T-helper 9 cell (primary cell): Measurements from ENCODE around the gene HOXB3.
"Not testable (repeated sequence)": the region's sequence is repeated elsewhere in the genome, so short reads cannot be mapped to it uniquely, and the experiment has no call there.

Source experiments
- DNase-seq: peaks from one replicate; pipeline ENCODE4 v3.0.0-alpha.2; 2020

HOXB3 gene

DNA sequence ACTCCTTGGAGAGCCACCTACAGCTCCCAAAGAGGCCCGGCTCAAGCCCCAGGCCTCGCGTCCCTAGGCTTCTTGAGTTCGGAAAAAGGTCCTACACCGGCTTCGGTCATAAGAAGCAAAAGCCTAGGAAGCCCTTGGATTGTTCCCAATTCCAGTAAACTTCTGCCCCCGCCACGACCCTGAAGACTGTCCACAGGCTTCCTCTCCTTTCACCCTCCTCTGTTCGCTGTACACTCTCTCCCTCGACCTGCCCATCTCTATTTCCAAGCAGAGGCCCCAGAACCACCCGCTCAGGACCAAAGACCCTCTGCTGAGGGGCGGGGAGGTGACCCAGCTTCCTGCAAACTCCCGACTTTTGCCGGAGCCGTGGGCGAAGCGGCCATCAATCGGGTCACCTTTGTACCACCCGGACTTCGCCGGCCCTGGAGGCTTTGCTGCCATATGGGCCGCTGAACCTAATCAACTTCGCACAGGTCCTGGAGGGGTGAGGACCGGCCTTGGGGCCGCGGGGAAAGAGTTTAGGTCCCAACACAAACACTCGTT lies 47.9 kb downstream of the HOXB3 start:
- DNase-seq: no peak

DNA sequence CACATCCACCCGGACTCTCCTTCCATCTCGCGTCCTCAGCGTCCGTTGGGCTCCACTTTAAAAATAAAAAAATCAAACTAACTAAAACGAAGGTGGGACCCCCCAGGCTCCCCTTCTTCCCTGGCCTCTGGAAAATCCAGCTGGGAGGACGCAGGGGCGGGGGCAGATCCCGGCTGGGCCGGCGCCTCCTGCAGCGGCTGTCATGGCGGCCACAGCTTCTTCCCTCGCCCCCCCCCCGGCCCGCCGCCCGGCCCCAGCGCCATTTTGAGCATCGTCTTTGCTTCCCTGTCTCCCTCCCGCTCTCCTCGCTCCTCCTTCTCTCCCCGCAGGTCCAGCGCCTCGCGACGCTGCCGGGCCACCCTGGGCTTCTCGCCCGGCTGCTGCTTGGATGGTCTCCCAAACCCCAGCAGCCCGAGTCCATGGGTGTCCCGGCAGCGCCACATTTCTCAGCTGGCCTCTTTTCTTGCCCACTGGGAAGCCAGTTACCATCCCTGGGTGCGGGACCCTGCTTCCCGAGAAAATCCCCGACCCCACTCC lies 48.4 kb downstream of the HOXB3 start:
- peak; percentile 34 for DNase-seq

DNA sequence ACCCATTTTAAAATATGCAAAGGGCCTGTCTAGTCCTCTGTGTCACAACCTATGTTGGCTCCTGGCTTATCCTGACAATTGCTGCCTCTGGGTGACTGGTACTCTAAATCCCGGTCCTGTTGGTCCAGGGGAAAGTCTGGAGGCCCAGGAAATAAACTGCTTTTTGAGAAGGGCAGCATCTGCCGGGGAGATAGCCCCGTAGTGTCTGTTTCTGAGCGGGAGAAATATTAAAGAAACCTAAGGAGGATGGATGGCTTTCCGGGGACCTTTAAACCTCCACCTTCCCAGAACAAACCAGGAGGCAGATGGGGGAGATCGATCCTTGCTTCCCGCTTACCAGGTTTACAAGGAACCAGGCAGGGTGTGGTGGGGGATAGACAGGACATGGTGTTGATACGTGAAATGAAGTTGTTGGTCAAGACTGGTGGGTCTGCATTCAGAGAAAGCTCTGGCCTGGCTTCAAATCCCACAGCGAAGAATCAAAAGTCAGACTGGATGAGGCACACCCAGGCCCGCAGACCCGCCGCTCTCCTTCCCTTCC lies 48.9 kb downstream of the HOXB3 start:
- no peak for DNase-seq

DNA sequence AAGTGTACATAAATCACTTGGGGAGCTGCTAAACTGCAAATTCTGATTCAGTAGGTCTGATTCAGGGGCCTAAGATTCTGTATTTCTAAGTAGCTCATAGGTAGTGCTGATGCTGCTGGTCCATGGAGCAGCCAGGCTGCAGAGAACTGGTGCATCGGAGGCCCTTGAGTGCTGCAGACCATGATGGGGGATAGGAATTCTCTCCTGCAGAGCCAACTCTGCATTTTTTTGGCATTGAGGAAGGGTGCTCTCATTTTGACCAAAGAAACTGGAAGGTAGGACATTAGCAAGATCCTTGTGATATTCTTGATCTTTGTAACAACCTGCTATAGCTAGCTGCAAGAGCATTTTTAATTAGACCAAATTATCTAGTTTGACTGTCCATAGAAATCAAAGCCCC lies 49.8 kb downstream of the HOXB3 start:
- no peak for DNase-seq

DNA sequence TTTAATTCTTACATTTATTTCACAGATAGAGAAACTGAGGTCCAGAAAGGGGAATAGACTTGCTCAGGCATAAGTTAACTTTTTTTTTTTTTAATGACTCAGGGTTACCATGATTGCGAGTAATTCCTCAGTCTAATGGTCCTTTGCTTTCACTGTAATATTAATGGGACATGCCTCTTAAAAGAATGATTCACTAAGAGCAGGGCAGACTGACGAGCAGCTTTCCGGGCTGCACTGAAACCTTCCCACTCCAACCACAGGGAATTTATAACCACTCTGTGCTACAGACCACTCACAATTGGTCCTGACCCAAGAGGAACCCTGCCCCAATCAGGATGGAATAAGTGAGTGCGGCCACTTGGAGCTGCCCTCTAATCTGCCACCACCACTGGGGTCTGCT lies 50.9 kb downstream of the HOXB3 start:
- no peak for DNase-seq

DNA sequence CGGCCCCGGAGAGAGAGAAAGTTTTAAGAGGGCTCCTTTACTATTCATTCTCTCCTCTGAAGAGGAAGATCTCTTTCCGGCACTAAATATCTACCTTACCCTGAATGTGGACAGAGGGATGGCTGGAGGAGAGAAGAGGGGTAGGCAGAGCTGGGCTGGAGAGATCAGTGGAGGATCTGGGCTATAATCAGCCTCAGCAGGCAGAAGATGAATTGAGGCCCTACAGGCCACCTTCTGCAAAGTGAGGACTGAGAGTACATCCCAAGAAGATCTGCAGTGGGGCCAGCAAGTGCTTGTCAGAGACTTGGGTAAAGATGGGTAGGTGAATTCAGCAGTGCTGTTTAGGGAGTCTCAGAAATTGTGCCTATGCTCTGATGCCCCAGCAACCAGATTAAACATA lies 52.7 kb downstream of the HOXB3 start:
- no peak for DNase-seq

DNA sequence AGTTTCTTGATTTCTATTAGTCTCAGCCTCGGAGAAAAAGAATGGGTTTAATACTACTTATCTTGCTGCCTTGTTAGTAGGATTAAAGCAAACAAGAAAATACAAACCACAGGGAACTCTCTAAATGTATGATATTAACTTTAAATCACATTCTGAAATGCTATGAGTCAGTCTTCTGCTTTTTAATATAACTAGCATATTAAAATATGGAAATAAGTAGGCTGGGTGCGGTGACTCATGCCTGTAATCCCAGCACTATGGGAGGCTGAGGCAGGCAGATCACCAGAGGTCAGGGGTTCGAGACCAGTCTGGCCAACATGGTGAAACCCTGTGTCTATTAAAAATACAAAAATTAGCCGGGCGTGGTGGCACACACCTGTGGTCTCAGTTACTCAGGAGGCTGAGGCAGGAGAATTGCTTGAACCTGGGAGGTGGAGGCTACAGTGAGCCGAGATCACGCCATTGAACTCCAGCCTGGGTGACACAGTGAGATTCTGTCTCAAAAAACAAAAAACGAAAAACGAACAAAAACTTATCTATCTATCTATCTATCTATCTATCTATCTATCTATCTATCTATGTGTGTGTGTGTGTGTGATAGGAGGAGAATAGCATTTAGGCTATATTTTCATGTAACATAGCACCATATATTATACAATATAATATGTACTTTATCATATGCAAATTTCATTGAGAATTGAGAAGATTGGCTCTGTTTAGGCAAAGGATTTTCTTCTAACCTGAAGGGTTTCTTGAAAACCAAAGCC lies 54.1 kb downstream of the HOXB3 start:
- not testable (repeated sequence) for DNase-seq

DNA sequence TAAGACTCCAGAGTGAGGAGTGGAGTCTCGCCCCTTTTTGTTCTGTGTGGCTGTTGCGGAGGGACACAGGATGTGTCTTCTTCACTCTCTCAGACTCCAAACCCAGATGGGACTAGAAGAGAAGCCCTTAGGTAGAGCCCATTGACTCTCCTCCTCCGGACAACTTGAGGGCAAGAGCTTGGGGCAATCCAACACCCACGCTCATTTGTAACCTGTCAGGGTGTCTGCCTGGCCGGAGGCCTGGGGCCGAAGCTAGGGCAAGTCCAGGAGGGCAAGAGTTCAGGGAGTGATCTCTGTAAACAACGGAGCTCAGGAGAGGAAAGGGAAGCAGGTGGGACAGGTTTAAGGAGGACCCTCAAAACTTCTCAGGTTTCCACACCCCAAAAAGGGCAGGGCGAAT lies 57.8 kb downstream of the HOXB3 start:
- DNase-seq: no peak

DNA sequence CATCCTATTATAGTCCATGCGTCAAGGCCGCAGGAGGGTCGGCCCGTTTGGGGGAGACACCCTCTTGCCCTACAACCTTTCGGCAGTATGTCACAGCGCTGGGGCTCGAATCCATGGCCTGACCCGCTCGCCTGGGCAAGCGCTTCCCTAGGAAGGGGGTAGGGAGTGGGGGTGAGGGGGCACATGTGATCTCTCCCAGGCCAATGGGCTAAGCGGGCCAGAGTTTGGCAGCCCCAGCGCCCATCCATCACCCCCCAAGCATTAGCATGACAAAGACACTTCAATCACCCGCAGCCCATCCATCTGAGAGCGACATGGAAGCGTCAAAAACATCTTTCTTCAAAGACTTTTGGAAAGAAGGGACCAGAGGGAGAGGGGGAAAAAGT lies 59.2 kb downstream of the HOXB3 start, which contains the start of gene HOXB1:
Gene HOXB1, minus strand, starts transcription at position 125 of the 386 bp plus-strand sequence. Its CDS starts 107 bp downstream, at position 18.
- no peak for DNase-seq

DNA sequence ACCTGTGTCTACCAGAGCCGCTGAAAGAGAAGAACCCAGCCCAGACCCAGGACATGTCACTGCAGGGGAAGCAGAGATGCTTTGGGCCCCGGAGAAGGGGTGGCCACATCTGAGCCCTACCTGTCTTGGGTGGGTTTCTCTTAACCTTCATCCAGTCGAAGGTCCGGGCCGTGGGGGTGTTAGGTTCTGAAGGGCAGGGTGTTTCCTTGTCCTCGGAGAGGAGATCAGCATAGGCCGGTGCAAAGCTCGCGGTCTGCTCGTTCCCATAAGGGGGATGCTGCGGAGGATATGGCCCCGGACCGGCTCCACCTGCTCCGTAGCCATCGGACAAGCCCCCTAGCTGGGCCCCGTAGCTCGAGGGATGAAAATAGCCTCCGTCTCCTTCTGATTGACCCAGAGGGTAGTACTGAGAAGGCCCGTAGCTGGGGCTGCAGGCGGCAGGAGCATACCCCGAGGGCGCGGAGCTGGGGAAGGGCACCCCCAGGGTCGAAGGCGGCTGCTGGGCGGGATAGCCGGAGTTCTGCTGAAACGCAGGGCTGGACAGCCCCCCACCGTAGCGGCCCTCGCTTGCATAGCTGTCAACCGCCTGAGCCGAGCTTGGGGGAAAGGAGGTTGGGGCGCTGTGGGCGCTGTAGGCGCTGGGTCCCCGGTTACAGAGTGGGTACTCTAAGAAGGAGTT lies 59.7 kb downstream of the HOXB3 start:
- no peak for DNase-seq

DNA sequence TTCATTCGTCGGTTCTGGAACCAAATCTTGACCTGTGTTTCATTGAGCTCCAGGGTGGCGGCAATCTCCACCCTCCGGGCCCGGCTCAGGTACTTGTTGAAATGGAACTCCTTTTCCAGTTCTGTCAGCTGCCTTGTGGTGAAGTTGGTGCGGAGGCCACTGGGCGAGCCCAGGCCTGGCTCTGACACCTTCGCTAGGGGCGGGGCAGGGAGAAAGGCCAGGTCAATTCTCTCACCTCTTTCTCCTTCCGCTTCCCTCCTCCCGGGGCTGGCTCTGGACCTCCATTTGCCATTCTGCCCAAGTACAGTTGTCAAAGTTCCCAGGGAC lies 60.4 kb downstream of the HOXB3 start:
- DNase-seq: no peak

DNA sequence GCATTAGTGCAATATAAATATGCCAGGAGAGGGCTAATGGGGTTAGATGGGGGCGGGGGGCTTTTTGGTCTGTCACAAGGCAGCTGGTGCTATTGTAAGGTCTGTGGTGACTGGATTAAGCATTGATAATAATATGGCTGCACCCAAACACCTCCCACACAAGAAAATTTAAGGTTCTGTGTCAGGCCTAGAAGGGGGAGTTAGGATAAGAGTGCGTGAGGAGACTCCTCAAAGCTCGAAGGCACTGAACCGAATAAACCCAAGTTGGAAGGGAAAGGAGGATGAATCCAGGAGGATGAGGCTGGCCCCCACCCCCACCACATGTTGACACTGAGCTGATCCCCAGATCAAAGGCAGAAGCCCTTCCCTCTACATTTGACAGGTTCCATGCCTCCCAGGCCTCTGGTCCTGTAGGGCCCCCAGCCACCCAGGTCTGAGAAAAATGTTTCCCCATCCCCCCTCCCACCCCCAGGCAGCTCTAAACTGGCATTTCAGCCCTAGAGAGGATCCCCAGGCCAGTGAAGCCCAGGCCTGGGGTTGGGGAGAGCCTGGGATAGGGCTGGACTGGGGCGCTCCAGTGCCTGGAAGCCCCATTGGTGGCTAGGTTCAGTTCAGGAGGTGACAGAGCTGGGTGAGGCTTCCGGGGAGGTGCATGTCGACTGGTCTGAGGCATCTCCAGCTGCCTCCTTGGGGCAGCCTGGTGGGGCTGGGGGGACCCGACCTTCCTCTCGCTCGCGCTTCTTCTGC lies 60.9 kb downstream of the HOXB3 start:
- DNase-seq: no peak

DNA sequence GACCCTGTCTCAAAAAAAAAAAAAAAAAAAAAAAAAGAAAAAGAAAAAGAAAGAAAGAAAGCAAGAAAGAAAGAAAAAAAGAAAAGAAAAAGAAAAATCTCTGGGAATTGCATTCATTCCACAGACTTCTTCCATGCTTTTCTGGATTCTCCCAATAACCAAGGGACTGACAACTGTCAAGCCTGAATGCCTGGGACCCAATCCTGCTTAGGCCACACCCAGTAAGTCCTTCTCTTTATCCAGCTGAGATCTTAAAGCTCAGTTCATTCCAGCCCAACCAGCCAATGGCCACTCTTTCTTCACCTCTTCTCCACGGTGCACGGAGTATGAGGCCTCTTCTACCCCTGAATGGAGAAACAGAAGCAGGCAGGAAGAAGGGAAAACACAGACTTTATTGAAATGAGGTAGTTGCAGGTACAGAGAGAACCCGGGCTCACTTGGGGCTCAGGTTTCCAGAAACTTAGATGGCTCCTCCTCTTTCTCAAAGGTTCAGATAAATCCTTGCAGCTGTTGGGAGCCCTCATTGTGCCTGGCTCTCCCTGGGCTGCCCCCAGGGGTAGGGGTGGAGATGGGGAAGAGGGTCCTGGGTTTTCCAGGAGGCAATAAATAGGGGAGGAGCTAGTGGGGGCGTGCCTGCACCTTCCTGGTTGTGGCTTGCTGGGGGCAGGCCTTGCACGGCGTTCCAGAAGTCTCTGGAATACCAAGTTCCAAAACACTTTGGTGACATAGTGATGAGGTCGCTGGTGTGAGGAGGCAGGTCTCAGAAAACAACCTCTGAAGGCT lies 61.7 kb downstream of the HOXB3 start:
- no peak for DNase-seq

DNA sequence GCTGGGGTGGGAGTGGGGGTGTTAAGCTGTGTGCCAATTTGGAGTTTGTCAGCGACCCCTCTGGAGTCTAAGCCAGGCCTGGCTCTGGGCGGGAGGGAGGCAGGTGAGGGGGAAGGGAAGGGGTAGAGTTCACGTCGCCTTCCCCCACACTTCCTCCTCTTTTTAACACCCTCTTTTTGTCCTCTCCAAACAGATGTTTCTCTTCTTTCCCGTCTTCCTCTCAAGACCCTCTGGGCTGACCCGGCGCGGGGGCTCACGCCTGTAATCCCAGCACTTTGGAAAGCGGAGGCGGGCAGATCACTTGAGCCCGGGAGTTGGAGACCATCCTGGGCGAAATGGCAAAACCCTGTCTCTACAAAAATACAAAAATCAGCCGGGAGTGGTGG lies 62.5 kb downstream of the HOXB3 start:
- DNase-seq: no peak

DNA sequence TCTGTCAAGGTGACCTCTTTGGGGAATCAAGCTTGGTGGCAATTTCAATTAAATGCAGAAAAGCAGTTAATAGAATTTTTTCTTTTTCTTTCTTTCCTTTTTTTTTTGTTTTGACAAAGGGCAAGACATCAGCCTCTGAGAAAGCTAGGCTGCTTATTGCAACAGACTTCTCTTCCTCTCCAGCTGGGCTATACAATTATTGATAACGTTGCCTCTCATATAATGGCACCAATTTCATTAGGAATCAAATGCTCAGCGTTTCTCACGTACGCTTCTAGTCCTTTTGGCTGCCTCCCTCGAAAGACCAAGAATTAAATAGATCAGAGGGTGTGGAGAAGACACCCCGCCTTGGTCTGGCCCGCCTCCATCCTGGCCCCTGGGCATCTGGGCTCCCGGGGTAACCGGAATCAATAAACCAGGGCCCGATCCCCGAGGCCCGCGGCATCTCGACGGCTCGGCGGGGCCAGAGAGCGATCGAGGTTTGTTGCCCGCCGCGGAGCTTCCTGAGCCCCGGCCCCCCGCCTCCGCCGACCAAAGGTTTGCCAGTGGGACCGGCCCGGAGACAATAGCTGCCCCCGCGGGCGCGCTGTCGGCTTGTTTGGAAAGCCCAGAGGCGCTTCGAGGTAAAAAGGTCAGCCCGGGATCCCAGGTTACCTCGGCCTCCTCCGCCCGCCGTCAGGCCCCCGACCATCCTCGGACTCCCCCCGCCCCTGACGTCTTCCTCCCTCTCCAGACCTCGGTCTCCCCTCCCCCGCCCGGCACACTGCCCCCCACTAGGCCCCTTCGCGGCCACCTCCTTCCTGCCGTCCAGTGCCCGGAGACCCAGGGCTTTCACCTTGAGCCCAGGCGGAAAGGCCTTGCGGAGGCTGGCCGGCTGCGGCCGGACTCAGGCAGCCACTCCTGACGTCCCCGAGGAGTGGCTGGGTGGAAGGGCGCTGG lies 63.2 kb downstream of the HOXB3 start:
- DNase-seq: no peak

DNA sequence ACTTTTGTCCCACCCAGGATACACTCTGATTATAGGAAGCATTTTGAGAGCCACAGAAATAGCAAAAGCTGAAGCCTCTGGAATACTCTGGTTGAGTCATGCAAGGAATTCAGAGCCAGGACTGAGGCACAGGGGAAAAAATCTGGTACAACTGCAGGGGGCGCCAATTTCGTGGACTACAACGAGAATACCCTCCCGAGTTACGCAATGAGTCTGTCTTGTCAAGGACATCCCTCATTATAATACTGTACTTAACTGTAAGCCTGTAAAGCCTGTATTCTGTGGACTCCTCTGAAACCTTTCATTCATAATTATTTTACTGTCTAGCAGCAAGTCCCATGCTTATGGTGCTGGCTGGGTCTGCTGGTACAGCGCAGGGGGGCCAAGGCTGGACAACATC lies 67.0 kb downstream of the HOXB3 start:
- DNase-seq: no peak

DNA sequence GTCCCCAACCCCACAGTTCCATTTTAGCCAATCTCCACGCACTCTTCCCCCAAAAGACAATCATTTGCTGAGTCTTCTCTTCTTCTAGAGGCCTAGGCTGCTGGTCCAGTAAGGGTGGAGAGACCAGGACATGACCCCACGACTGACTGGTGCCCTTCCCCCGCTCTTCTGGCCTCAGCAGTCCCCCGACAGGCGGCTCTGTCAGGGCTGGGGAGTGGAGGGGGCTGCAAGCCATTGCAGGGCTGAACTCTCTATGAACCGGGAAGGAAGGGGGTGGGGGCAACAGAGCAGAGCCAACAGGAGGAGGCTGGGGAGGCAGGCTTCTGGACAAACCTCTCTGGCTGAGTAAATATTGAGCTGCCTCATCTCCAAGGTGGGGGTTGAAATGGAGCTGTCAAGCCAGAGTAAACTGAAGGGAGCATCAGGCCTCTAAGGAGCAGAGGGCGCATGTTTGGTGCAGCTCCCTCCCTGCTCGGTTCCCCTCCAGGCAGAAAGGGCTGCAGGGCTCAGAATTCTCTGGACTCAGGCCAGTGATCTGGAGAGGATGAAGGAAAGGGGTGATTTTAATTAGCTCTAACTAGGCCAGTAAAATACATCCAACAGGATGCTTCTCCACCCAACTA lies 67.9 kb downstream of the HOXB3 start:
- DNase-seq: no peak

DNA sequence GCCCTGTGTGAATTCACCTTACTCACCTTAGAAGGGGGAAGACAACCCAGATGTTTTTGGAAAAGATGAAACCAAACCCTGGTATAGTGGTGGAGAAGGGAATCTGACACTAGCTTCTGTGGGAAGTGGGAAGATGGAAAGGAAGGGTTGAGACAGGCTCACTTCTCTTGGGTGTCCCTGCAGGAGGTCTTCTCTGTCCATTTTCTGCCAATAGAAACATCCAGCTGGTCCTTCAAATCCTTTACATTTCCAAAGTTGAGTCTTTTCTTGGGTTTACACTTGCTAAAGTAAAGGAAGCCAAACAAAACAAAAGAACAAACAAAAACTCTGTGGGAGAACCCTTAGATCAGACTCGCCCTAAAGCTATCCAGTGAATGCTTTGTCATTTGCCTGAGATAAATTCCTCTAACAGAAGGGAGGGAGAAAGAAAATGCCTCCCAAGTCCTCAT lies 69.4 kb downstream of the HOXB3 start:
- no peak for DNase-seq

DNA sequence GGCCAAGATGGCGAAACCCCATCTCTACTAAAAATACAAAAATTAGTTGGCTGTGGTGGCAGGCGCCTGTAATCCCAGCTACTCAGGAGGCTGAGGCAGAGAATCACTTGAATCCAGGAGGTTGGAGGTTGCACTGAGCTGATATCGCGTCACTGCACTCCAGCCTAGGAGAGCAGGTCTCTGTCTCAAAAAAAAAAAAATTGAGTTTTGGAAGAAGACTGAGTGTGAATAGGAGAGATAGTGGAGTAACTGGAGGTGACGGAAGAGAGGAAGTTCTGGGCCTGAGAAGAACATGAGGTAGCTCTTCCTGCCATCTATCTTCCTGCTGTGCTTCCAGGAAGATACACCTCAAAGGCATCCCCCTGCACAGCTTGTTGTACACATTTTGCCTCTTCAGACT lies 70.6 kb downstream of the HOXB3 start:
- no peak for DNase-seq

DNA sequence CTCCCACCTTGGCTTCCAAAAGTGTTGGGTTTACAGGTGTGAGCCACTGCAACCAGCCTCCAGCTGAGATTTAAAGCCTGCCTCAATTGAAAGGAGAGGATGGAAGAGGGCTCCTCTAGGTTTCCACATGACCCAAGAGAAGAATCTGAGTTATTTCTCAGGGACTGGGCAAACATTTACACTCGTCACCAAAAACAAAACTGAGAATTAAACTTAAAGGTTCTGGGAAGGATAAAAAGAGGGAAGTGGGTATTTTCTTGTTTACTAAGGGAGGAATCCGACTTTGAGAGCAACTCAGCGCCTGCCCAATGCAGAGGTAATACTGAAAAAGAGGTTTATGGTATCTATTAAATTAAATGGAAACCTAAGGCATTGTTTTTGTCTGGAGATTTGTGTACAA lies 72.6 kb downstream of the HOXB3 start:
- DNase-seq: no peak
